H1 (cell line): ENCODE measurements around the gene RARRES1. TPM values are rescaled to one million over a fixed set of nuclear protein-coding genes. Genes with fewer than 3 reads are reported as not detected.

Source experiments
- CTCF ChIA-PET: fragments of 300-600 bp; sonication (Branson Sonifier 250); formaldehyde crosslinking; loops from one replicate; lab custom pipeline; 2021; ENCODE audit not compliant: partially characterized antibody; lab: Charles Lee
- POLR2A ChIA-PET: fragments of 300-600 bp; sonication (Branson Sonifier 250); formaldehyde crosslinking; loops from one replicate; lab custom pipeline; 2021; ENCODE audit warnings: inconsistent platforms; ENCODE audit not compliant: partially characterized antibody; lab: Charles Lee
- DNase-seq, 2 experiments: peaks; one replicate each; pipeline versions ENCODE4 v3.0.0 to v3.0.0-alpha.2; 2010 to 2022; ENCODE audit warnings: low spot score in 2 of 2, low read depth in 1 of 2, mixed read lengths in 1 of 2
- FAIRE-seq: peaks from 2 replicates; lab custom pipeline; 2011; peaks lifted over from hg19 to GRCh38; lab: Jason Lieb, UNC
- H2AFZ ChIP-seq: 2 replicates; pipeline ENCODE4 v1.8.1; 2012; ENCODE audit warnings: low read length, inconsistent platforms
- H2AK5ac ChIP-seq: 2 replicates; pipeline ENCODE4 v1.6.1; 2013; ENCODE audit warnings: low read depth, low read length
- H2BK120ac ChIP-seq: replicated peaks from 2 replicates; pipeline ENCODE3; 2013; ENCODE audit warnings: low read depth, low read length, inconsistent platforms
- H2BK12ac ChIP-seq: 2 replicates; pipeline ENCODE4 v1.6.1; 2013; ENCODE audit warnings: low read depth, low read length
- H2BK15ac ChIP-seq: 2 replicates; pipeline ENCODE4 v1.6.1; 2013; ENCODE audit warnings: low read length
- H2BK20ac ChIP-seq: 2 replicates; pipeline ENCODE4 v1.6.1; 2013; ENCODE audit warnings: low read length
- H2BK5ac ChIP-seq: 2 replicates; pipeline ENCODE4 v1.6.1; 2013; ENCODE audit warnings: low read depth, low read length
- H3K14ac ChIP-seq: 2 replicates; pipeline ENCODE4 v1.6.1; 2013; ENCODE audit warnings: inconsistent platforms; ENCODE audit not compliant: insufficient read length
- H3K18ac ChIP-seq: 2 replicates; pipeline ENCODE4 v1.6.1; 2013; ENCODE audit warnings: low read length; ENCODE audit errors: extremely low read depth
- H3K23ac ChIP-seq: 2 replicates; pipeline ENCODE4 v1.6.1; 2013; ENCODE audit warnings: inconsistent platforms; ENCODE audit not compliant: insufficient read length
- H3K23me2 ChIP-seq: 2 replicates; pipeline ENCODE4 v1.6.1; 2013; ENCODE audit warnings: low read depth, low read length
- H3K27ac ChIP-seq: 2 replicates; pipeline ENCODE4 v1.6.1; 2011; ENCODE audit warnings: low read depth, low read length, inconsistent platforms
- H3K27me3 ChIP-seq, 4 experiments: replicated peaks in 1 of 4; 1 replicate in 1 of 4; 2 replicates in 3 of 4; pipeline versions ENCODE4 v1.6.1 to v1.8.1; 2011 to 2013; ENCODE audit warnings: low read length in 3 of 4, mild to moderate bottlenecking in 3 of 4, inconsistent platforms in 2 of 4, mixed read lengths in 2 of 4, moderate library complexity in 1 of 4; ENCODE audit not compliant: control insufficient read depth in 3 of 4, insufficient read depth in 3 of 4; ENCODE audit errors: extremely low read depth in 1 of 4
- H3K36me3 ChIP-seq, 4 experiments: 2 replicates each; pipeline versions ENCODE4 v1.6.1 to v1.8.1; 2011 to 2013; ENCODE audit warnings: mild to moderate bottlenecking in 4 of 4, low read length in 3 of 4, moderate library complexity in 2 of 4, control low read depth in 1 of 4, inconsistent platforms in 1 of 4; ENCODE audit not compliant: insufficient read depth in 4 of 4, control insufficient read depth in 2 of 4
- H3K4ac ChIP-seq: replicated peaks from 2 replicates; pipeline ENCODE3; 2013; ENCODE audit warnings: low read length, low read depth, mixed read lengths, inconsistent platforms; ENCODE audit not compliant: insufficient read length
- H3K4me1 ChIP-seq, 4 experiments: replicated peaks in 1 of 4; 1 replicate in 1 of 4; 2 replicates in 3 of 4; pipeline versions ENCODE4 v1.6.1 to v1.8.1; 2011 to 2013; ENCODE audit warnings: low read length in 3 of 4, inconsistent platforms in 2 of 4, mixed read lengths in 1 of 4; ENCODE audit not compliant: insufficient read depth in 4 of 4, control insufficient read depth in 3 of 4
- H3K4me2 ChIP-seq, 2 experiments: 2 replicates each; pipeline versions ENCODE4 v1.6.1 to v1.8.1; 2011 to 2013; ENCODE audit warnings: low read depth in 2 of 2, low read length in 2 of 2, control low read depth in 1 of 2, inconsistent platforms in 1 of 2, mild to moderate bottlenecking in 1 of 2; ENCODE audit not compliant: insufficient read depth in 1 of 2
- H3K4me3 ChIP-seq, 4 experiments: fragments of 200-600, 300-600 bp in 1 of 4; sonication (generic), shearing (Covaris generic), sonication (Bioruptor Twin) in 1 of 4; 2 replicates each; pipeline versions ENCODE4 v1.5.1 to v1.8.1; 2011 to 2016; ENCODE audit warnings: low read length in 4 of 4, low read depth in 3 of 4, control low read depth in 2 of 4, inconsistent platforms in 2 of 4, mild to moderate bottlenecking in 2 of 4, mixed read lengths in 1 of 4, moderate library complexity in 1 of 4; ENCODE audit not compliant: insufficient read depth in 2 of 4; ENCODE audit errors: extremely low read depth in 1 of 4
- H3K56ac ChIP-seq: replicated peaks from 2 replicates; pipeline ENCODE3; 2013; ENCODE audit warnings: low read depth, mild to moderate bottlenecking, mixed read lengths, low read length, inconsistent platforms; ENCODE audit not compliant: insufficient read length
- H3K79me1 ChIP-seq: 2 replicates; pipeline ENCODE4 v1.6.1; 2013; ENCODE audit warnings: low read depth, low read length, control low read depth
- H3K79me2 ChIP-seq, 2 experiments: 2 replicates each; pipeline versions ENCODE4 v1.6.1 to v1.8.1; 2012 to 2013; ENCODE audit warnings: low read length in 2 of 2, mild to moderate bottlenecking in 2 of 2, inconsistent platforms in 1 of 2; ENCODE audit not compliant: insufficient read depth in 2 of 2, control insufficient read depth in 1 of 2
- H3K9ac ChIP-seq, 4 experiments: replicated peaks in 1 of 4; 1 replicate in 1 of 4; 2 replicates in 3 of 4; pipeline versions ENCODE4 v1.6.1 to v1.8.1; 2011 to 2013; ENCODE audit warnings: low read depth in 3 of 4, low read length in 3 of 4, control low read depth in 2 of 4, mild to moderate bottlenecking in 2 of 4, moderate library complexity in 2 of 4, inconsistent platforms in 1 of 4; ENCODE audit errors: extremely low read depth in 1 of 4
- H3K9me3 ChIP-seq, 2 experiments: 2 replicates each; pipeline versions ENCODE4 v1.6.1 to v1.8.1; 2012 to 2013; ENCODE audit warnings: mild to moderate bottlenecking in 2 of 2, moderate library complexity in 2 of 2, control low read depth in 1 of 2, inconsistent platforms in 1 of 2, low read depth in 1 of 2, low read length in 1 of 2, mixed read lengths in 1 of 2; ENCODE audit not compliant: insufficient read depth in 2 of 2
- H4K20me1 ChIP-seq, 2 experiments: replicated peaks in 1 of 2; 2 replicates each; pipeline versions ENCODE3 to v1.8.1; 2011 to 2013; ENCODE audit warnings: inconsistent platforms in 2 of 2, low read length in 2 of 2, mild to moderate bottlenecking in 1 of 2; ENCODE audit not compliant: insufficient read depth in 2 of 2, control insufficient read depth in 1 of 2
- H4K5ac ChIP-seq: 2 replicates; pipeline ENCODE4 v1.6.1; 2013; ENCODE audit warnings: low read length, low read depth, mixed read lengths, inconsistent platforms; ENCODE audit not compliant: insufficient read length
- H4K8ac ChIP-seq: 2 replicates; pipeline ENCODE4 v1.8.0; 2013; ENCODE audit warnings: mild to moderate bottlenecking, moderate library complexity, low read length, inconsistent platforms; ENCODE audit not compliant: insufficient read depth; ENCODE audit errors: extremely low read depth
- H4K91ac ChIP-seq: replicated peaks from 2 replicates; pipeline ENCODE3; 2013; ENCODE audit warnings: low read length, mixed read lengths, inconsistent platforms; ENCODE audit not compliant: insufficient read length
- BACH1 ChIP-seq: IDR thresholded peaks from 2 replicates; pipeline ENCODE4 v1.6.1; 2012; ENCODE audit warnings: low read length, improper control_type of control experiment
- BRCA1 ChIP-seq: IDR thresholded peaks from 2 replicates; pipeline ENCODE4 v1.6.1; 2012; ENCODE audit warnings: low read depth, low read length, improper control_type of control experiment
- EGR1 ChIP-seq: IDR thresholded peaks from 2 replicates; pipeline ENCODE4 v1.6.1; 2011; ENCODE audit warnings: low read depth, low read length, borderline replicate concordance
- JUND ChIP-seq: IDR thresholded peaks from 2 replicates; pipeline ENCODE4 v1.6.1; 2011; ENCODE audit warnings: mild to moderate bottlenecking, improper control_type of control experiment, low read length
- KDM1A ChIP-seq: fragments of 200-600, 300-600 bp; sonication (generic); IDR thresholded peaks from 2 replicates; pipeline ENCODE4 v1.7.1; 2016; ENCODE audit warnings: mild to moderate bottlenecking, low read length, borderline replicate concordance
- KDM5A ChIP-seq: fragments of 200-600 bp; IDR thresholded peaks from 2 replicates; pipeline ENCODE4 v1.7.1; 2012; ENCODE audit warnings: mild to moderate bottlenecking, low read length, inconsistent platforms, mixed read lengths
- PHF8 ChIP-seq: fragments of 200-600 bp; sonication (generic); conservative IDR thresholded peaks from 2 replicates; pipeline ENCODE4 v1.7.1; 2012; ENCODE audit warnings: low read depth, mild to moderate bottlenecking, inconsistent platforms, low read length, moderate library complexity
- RAD21 ChIP-seq, 2 experiments: IDR thresholded peaks in 1 of 2; conservative IDR thresholded peaks in 1 of 2; 2 replicates each; pipeline ENCODE4 v1.6.1; 2011; ENCODE audit warnings: low read depth in 2 of 2, low read length in 2 of 2, improper control_type of control experiment in 1 of 2, inconsistent platforms in 1 of 2, mild to moderate bottlenecking in 1 of 2, moderate library complexity in 1 of 2
- SIN3A ChIP-seq, 2 experiments: IDR thresholded peaks in 1 of 2; conservative IDR thresholded peaks in 1 of 2; 2 replicates each; pipeline ENCODE4 v1.6.1; 2011 to 2012; ENCODE audit warnings: low read length in 2 of 2, improper control_type of control experiment in 1 of 2, low read depth in 1 of 2, mild to moderate bottlenecking in 1 of 2
- SIX5 ChIP-seq: IDR thresholded peaks from 2 replicates; pipeline ENCODE4 v1.6.1; 2011; ENCODE audit warnings: mild to moderate bottlenecking, low read depth, low read length
- SP1 ChIP-seq: IDR thresholded peaks from 2 replicates; pipeline ENCODE4 v1.6.1; 2011; ENCODE audit warnings: low read depth, low read length
- SRF ChIP-seq: IDR thresholded peaks from 2 replicates; pipeline ENCODE4 v1.6.1; 2011; ENCODE audit warnings: mild to moderate bottlenecking, low read depth, low read length, moderate library complexity
- TEAD4 ChIP-seq: IDR thresholded peaks from 2 replicates; pipeline ENCODE4 v1.6.1; 2012; ENCODE audit warnings: low read depth, low read length, inconsistent platforms, mixed read lengths
- WGBS, 2 experiments: shearing (Covaris generic) in 1 of 2; methylation state at CpG; one replicate each; pipeline versions ENCODE4 v1.1.6 to v1.1.7; 2013 to 2015; ENCODE audit warnings: low lambda C conversion rate in 2 of 2, mixed read lengths in 2 of 2, inconsistent platforms in 1 of 2, low coverage in 1 of 2, missing lambda C conversion rate in 1 of 2; ENCODE audit not compliant: insufficient replicate concordance in 2 of 2, insufficient coverage in 1 of 2, insufficient read length in 1 of 2; ENCODE audit errors: extremely low coverage in 1 of 2, missing lambda C conversion rate in 1 of 2; 5-methylcytosine and 5-hydroxymethylcytosine counted together
- polyA plus RNA-seq, 7 experiments: library from polyadenylated mRNA; depleted of rRNA in 3 of 7; stranded (reverse) in 5 of 7; unstranded in 2 of 7; fragments of >200 nt in 5 of 7; fragments of 200-250 nt in 2 of 7; gene quantifications; 1 replicate in 5 of 7; 2 replicates in 1 of 7; 4 replicates in 1 of 7; pipeline versions ENCODE4 v1.2.1 to v1.2.3, GENCODE V29; 2011 to 2013; ENCODE audit warnings: missing spikeins in 2 of 7, mixed read lengths in 2 of 7
- total RNA-seq: library from RNA; stranded (reverse); fragmentation: NEBNext Ultra II Directional; extraction: Animal tissue kit (Norgen Biotek cat#: 25700); gene quantifications from 2 replicates; pipeline ENCODE4 v1.2.1, GENCODE V29; 2021

RARRES1 gene
- total and polyA plus RNA-seq, 2 of the 8 experiments (the other 6 are each of a cell fraction or from before 2014, with no cell fraction given): 0.26 to 0.71 TPM

GRCh38 chr3:158725348-158726011, 6.8 kb downstream of the RARRES1 start:
- Histone ChIP-seq H2BK12ac (no peak overlapping the region), H3K56ac (no peak overlapping the region), H4K91ac (no peak overlapping the region), H3K18ac (no peak overlapping the region), H2AFZ (no peak overlapping the region), H3K27me3 (no peaks in the 10 kb centered on the region; a peak in 1 of 7 replicates), H3K9ac (0 out of 7 replicates have a peak overlapping the region, but pooled peaks of 1 of the 4 experiments have one; percentile 30), H4K5ac (no peak overlapping the region), H3K4ac (no peak overlapping the region), H3K27ac (no peak overlapping the region), H4K8ac (no peak overlapping the region), H3K79me1 (peaks cover 2% of the 10 kb centered on the region; the same call in 1 of the 2 replicates), H3K9me3 (no peaks in the 10 kb centered on the region), H3K23ac (no peak overlapping the region), H3K23me2 (no peaks in the 10 kb centered on the region), H3K4me3 (no peak overlapping the region), H2BK15ac (no peak overlapping the region), H2AK5ac (no peak overlapping the region), H3K4me2 (no peak overlapping the region), H3K36me3 (no peaks in the 10 kb centered on the region; a peak in 1 of 8 replicates), H2BK5ac (no peak overlapping the region), H4K20me1 (peaks cover 0 to 3% of the 10 kb centered on the region in 2 experiments), H3K79me2 (no peaks in the 10 kb centered on the region), H3K4me1 (peaks cover 0 to 3% (median 1%) of the 10 kb centered on the region in 4 experiments; a peak in 2 of 7 replicates), H2BK120ac (no peak overlapping the region), H2BK20ac (no peak overlapping the region), H3K14ac (no peak overlapping the region)
- ChIA-PET POLR2A (interaction anchor here (0.8 kb wide), 1 partner anchor 28 kb away, joined by 3 read pairs; no protein-coding TSS in a partner anchor), CTCF (interaction anchor here (1.0 to 4.3 kb wide), 9 partner anchors 10 to 66 kb away, joined by 3 to 110 read pairs (median 15); no protein-coding TSS in a partner anchor)
- DNase-seq: no peak
- FAIRE-seq: no peak
- WGBS, 2 experiments: 83% methylated on average over 9 of the region's 9 CpGs; no CpG with 5 or more reads in 1 of the 2 experiments
- TF ChIP-seq RAD21 (IDR thresholded peaks at IDR 0.05 in 1 of 2, conservative IDR thresholded peaks at IDR 0.05 in 1 of 2; ENCODE audit: low read depth in 2 of 2, low read length in 2 of 2): no peak
- TF ChIP-seq BACH1: no peak
- no peak for TF ChIP-seq KDM1A
- no peak for TF ChIP-seq EGR1
- TF ChIP-seq TEAD4: no peak
- no peak for TF ChIP-seq SRF
- TF ChIP-seq BRCA1: no peak
- no peak for TF ChIP-seq PHF8
- TF ChIP-seq KDM5A: no peak
- no peak for TF ChIP-seq SP1
- TF ChIP-seq JUND: no peak
- TF ChIP-seq SIX5: no peak
- TF ChIP-seq SIN3A (conservative IDR thresholded peaks at IDR 0.05 in 1 of 2, IDR thresholded peaks at IDR 0.05 in 1 of 2; ENCODE audit: low read depth in 1 of 2, low read length in 2 of 2): no peak
